ENCODE measurements around the gene PPP2R2C.

PPP2R2C gene

GRCh38 chr4:6473264-6474052, 1.0 kb upstream of the PPP2R2C start:
- no peak overlapping the region for H3K27ac ChIP-seq
- no peak for TF ChIP-seq ZFX (IDR thresholded peaks at IDR 0.05; ENCODE audit: borderline replicate concordance)
- TF ChIP-seq CTCF (IDR thresholded peaks at IDR 0.05) = no peak

GRCh38 chr4:6472008-6472386, 417 bp downstream of the PPP2R2C start:
- H3K27ac ChIP-seq = no peak overlapping the region
- TF ChIP-seq CTCF (IDR thresholded peaks at IDR 0.05) (no peak), ZFX (IDR thresholded peaks at IDR 0.05; ENCODE audit: borderline replicate concordance) (no peak)

GRCh38 chr4:6471307-6472007, 957 bp downstream of the PPP2R2C start:
- TF ChIP-seq CTCF (IDR thresholded peaks at IDR 0.05) (no peak), ZFX (IDR thresholded peaks at IDR 0.05; ENCODE audit: borderline replicate concordance) (no peak)
- no peak overlapping the region for H3K27ac ChIP-seq

GRCh38 chr4:6470502-6471306, 1.7 kb downstream of the PPP2R2C start:
- no peak overlapping the region for H3K27ac ChIP-seq
- TF ChIP-seq CTCF (IDR thresholded peaks at IDR 0.05) (no peak), ZFX (IDR thresholded peaks at IDR 0.05; ENCODE audit: borderline replicate concordance) (no peak)

GRCh38 chr4:6469898-6470501, 2.4 kb downstream of the PPP2R2C start:
- no peak for TF ChIP-seq ZFX (IDR thresholded peaks at IDR 0.05; ENCODE audit: borderline replicate concordance)
- TF ChIP-seq CTCF (IDR thresholded peaks at IDR 0.05) = no peak
- H3K27ac ChIP-seq = no peak overlapping the region

GRCh38 chr4:6469144-6469543, 3.3 kb downstream of the PPP2R2C start:
- no peak overlapping the region for H3K27ac ChIP-seq
- TF ChIP-seq CTCF (IDR thresholded peaks at IDR 0.05) (no peak), ZFX (IDR thresholded peaks at IDR 0.05; ENCODE audit: borderline replicate concordance) (no peak)
